Fibroblast of upper back skin (primary cell): ENCODE results near the gene BACH2.
A peak's percentile ranks its signal among the peaks of the same experiment; 100 is the strongest.
"Not testable (repeated sequence)": the region's sequence is repeated elsewhere in the genome, so short reads cannot be mapped to it uniquely, and the experiment has no call there.

Experiments used
- DNase-seq: peaks from one replicate; pipeline ENCODE4 v3.0.0-alpha.2; 2013

Gene BACH2

DNA sequence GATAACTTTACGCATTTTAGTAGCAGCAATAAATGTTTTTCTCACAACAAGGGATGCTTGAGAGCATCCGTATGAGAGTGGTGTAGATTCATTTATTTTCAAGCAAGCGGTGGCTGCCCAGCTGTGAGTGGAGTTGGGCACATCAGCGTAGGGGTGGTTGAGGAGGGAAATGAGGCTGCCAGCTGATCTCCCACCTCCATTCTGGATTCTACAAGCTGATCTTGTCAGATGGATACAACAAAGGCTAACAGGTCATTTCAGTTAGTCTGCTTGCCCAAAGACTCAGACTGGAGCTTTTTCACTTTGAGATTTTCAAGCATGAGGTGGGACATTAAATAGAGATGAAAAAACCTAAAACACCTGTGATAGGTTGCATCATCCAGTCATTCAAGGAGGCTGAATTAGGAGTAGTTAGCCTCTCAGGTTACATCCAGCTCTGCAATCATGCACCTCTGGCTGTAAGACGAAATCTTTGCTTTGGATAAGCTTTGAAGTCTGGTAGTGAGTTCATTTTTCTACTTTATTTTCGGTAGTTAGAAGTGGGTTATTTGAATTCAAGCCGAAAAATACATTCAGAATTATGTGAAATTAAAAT, 1.9 kb upstream of the BACH2 start:
- DNase-seq = no peak

DNA sequence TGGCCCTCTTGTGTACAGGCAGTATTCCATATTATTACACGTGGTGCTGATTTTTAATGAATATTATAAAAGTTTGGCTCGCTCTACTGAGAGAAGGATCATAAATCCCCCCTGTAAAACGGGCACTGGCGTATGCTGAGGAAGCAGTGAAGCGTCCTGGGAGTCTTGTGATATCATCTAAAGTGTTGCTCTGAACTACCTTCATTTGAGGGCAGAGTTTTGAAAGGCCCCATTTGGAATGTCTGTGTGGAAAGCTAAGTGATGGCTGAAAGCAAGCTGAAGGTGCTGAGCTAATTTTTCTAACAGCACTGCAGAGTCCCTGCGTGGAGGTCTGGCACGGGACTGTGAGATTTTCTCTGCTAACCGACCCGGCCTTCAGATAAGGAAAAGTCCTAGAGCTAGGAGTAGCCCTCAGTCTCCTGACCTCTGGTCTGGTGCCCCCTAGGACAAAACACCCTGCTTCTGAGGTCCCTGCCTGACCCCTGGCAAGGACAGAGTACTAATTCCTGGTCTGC, 1.3 kb upstream of the BACH2 start:
- DNase-seq = no peak

DNA sequence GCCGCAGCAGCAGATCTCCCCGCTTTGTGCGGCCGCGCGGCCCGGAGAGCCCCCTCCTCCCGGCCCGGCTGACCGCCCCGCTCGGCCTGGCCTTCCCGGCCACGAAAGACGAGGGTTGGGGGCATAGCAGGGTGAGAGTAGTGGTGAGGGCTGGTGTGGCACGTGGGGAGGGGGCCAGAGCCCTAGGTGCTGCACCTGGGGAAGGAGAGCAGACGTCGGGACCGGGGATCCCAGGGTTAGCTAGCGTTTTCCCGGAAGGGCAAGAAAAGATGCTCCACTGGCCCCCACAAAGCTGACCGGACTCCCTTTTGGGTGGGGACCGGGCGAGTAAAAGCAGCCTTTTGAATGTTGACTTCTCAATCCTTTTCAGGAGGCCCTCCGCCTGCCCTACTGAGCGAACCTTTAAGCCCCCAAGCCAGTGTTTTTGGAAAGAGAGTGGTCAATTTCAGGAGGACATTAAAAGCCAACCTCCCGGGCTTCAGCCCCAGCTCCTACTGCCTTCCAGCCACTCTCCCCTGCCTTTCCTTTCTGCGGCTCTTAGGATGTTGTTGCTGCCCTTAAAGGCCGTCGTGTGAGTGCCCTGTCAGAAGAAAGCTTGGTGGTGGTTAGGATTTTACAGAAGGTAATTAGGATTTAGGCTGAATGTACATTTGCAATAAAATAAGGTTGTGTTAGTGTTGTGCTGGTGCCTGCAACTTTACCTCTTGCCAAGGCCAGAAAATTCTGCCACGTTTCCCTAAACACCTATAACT, 648 bp upstream of the BACH2 start:
- DNase-seq = no peak

DNA sequence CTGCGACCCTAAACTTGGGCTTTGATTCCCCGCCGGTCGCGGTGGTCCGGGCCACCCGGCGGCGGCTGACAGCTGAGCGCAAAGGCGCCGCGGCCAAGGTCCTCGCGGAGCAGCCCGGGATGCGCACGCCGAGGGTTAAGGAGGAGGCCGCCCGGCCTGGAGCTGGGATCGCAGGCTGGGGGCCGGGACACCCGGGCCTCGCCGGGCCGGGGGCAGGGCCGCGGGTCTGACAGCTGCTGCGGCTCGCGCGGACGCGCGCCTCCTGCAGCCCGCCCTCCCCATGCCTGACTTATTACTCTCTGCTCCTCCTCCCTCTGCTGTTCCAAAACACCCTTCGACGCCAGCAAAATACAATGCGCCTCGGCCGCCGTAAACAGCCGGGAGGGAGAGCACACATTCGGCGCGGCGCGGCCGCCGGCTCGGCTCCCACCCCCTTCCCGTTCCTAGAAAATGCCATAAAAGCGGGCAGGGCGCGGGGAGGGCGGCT, 746 bp downstream of the BACH2 start:
- peak; percentile 65 for DNase-seq

DNA sequence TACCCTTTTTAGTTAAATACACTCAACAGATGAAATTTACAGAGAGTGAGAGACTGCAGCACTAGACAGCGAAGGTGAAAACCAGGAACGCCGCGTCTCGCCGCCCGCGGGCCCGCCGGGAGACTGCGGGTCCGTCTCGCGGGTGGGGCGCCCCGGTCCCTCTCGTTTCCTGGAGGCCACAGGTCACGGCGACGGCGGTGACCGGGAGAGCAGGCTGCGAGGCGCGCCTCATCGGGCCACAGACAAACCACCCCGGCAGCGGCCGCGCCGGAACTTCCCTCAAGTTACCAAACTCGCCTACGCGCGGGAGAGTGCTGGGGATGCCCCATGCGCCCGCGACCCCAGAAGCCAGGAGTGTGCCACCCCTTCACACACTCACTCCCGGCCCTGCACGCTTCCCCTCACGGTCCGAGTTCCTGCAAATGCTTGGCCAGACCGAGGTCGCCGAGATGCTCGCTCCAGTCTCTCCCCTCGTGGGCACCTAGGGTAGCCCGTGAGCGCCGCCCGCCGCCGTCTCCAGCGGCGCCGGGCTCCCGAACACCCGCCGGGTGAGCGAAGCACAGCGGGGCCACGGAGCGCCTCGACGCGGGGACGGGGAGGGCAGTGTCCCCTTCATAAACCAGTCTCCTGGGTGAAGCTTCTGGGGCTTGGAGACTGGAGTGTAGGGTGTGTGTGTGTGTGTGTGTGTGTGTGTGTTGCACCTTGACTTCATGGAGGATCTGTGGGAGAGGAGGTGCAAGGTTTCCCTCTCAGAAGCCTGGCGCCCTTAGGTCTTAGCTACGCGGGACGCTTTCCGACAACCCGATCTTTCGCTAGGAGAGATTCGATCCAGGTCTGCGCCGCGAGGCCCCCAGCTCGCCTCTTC, 1.4 kb downstream of the BACH2 start:
- DNase-seq = peak; percentile 32

DNA sequence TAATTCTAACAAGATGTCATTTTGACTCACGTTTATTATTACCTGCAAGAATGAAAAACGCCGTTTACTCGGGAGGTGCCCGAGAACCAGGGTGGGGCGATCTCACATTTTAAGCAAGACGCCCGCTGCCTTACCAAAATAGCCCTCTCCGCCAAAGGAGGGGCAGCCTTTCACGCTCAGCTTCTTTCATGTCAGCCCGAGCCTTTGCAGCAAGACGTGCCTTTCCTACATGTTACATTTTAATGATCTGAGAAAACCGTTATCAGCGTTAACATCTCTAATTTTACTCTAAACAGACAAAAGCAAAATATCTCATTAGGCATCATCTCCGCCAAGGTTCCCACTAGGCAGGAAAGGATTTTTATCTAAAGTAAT, 2.0 kb downstream of the BACH2 start:
- no peak for DNase-seq

DNA sequence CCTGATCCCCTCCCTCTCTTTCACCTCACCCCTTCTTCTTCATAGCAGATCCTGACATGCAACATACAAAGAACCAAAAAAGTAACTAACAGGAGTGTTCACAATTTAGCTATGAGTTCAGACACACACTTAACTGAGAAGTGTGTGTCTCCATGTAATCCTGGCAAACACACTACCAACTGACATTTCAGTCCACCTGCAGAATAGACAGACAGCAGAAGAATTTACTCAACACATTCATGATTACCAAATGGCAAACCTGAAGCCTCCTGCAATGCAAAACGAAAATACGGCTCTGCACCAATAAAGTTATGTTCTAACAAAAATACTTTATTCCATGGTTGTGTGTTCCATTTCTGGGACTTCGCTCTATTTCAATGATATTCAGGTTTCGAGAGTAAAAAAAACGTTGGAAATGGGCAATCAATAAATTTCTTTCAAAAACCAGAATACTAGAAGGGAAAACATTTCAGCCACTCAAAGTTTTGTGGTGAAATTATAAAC, 2.6 kb downstream of the BACH2 start:
- DNase-seq = no peak

DNA sequence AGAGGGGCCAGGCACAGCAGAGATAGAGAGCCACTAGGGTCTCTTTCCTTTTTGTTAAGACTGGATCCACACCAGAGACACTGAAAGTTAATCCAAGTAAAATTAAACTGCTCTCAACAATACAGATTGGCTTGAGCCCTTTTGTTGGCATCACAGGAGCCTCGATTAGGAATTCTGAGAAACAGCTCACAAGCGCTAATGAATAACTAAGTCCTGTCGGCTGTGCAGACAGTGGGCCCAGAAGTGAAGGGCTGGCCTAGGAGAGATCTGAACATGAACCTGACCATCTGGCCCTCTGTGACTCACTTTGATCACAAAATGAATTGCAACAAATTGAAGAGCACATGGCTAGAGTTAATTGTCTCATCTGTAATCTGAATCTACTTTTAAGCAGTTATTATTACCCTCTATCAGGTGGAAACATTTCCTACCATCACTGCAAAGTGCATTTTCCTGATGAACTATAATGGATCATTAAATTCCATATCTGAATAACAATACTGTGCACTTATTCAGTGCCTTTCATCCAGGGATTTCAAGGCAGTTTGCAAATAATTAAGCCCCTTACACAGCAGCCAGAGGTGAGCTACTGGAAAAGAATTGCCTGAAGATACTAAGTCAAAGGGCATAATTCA, 3.2 kb downstream of the BACH2 start:
- no peak for DNase-seq

DNA sequence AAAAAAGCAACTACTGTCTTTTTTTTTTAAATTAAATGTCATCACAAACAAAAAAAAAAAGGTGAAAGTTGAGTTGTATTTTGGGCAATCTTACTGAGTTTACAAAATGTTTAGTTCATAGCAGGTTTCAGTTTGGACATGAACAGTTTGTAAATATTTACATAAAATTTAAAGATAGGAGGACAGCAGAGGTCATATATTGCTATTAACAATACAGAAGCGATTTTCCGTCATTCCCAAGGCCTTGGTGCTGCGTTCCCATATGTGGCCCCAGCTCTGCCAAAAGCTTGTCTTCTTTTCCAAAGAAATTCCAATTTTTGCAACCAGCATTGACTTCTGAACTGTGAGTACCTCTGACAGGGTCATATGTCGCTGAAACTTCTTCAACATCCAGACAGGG, 5.1 kb downstream of the BACH2 start:
- no peak for DNase-seq

DNA sequence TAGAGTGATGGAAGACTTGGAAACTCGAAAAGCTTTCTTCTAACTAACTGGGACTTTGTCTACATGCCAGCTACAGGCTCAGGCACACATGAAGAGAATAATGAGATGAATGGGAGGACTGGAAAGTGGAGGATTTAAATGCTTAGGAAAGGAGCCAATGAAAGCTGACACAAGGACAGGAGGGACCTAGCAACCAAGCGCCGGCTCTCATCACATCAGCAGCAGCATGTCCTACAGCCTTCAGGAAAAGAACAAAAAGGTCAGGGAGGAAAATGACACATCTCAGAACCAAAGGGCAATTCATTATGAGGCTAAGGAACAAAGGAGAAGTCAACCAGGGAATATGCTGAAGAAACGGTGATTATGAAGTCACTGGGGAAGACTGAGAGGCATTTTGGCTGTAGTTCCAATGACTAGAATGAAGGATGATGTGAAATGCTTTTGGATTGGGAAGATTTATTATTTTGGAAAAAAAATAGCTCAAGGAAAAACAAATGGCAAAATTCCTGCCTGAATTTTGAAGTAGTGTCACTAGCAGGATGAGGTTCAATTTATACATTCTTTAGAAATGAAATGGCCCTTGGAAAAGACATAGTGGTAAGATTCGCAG, 5.7 kb downstream of the BACH2 start:
- peak; percentile 79 for DNase-seq

DNA sequence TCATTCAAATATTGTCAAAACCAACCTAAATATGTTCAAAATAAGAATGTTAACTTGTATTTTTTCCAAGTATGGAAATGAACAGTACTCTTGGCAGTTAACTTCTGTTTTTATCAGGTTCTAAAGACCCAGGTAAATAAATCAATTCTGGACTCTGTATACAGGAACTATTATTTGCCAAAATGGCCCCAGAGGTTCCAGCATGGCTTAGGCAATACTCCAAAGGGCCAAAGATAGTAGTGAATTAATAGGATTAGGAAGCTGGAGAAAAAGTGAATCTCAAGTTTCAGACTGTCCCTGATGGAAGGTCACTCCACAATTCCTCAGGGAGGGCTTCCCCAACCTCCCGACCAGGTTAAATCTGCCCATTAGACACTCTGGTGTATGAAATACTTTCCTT, 6.7 kb downstream of the BACH2 start:
- DNase-seq = no peak

DNA sequence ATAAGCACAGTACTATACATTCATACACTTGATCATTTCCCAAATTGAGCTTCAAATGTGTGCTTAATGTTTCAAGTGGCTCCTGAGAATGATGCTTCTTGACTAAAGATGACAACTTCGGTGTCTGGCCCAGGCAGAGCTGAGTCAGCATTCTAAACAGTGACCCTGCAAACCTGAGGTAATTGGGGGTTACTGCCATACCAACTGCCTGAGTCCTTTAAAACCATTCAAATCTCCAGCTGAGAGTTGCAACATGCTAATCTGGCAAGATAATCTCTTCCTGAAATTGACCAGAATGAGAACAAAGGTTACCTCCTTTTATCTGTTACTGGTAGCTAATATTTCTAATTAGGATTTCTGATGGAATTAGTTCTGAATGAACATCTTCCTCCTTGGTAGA, 8.2 kb downstream of the BACH2 start:
- DNase-seq = peak; percentile 41

DNA sequence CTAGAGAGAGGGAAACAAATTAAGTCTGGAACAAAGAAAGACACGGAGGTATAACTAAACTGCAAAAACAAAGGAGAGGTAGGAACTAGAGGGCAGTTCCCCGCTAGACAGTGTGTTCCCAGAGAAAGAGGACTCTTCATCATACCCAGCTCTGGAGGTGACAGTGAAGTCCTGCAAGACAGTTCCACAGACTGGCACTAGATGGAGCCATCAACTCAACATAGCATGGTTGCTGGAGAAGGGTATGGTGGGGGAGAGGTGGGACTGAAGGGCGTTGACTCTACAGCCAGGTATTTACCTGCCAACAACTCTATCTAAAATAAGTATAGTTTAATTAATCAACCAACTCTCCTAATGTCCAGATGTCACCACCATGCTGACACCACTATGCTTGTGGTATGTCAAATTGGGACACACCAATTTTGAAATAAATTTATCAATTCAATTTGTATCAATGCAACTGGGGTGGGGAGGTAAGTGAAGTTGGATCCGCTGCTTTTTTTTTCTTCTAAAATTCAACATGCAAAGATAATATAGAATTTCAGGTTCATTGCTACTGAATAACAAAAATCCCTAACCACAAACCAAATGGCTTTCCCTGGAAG, 9.7 kb downstream of the BACH2 start:
- DNase-seq = no peak

DNA sequence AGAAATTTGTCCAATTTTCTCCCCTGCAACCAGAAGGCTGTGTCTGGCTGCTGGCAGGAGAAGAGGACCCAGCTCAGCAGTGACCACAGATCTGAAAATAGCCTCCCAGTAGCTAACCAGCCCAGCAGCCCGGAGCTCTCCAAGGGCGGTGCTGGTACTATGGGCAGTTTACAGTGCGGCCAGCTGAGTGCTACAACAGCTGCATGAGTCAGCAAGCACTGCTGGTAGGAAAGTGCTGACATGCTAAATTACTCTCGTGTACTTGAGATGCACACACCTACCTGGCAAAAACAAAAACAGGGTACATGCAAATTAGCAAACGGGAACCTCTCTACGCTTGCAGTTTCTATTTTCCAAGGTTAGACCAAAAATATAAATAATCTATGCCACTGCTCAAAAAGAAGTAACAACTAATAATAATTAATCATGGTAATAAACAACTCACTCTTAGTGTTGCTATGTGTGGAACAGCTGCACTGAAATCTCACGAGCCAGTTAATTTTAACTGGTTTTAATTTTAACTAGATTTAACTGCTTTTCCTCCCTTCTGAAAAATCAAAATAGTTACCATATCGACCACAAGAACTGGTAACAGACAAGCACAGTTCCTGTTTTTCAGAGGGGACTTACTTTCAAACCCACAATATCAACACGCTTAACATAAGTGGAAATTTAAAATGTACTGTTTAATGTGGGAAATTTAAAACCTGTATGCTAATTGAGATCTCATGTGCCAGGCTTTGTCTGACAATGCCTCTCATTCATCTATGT, 10.8 kb downstream of the BACH2 start:
- peak; percentile 89 for DNase-seq

DNA sequence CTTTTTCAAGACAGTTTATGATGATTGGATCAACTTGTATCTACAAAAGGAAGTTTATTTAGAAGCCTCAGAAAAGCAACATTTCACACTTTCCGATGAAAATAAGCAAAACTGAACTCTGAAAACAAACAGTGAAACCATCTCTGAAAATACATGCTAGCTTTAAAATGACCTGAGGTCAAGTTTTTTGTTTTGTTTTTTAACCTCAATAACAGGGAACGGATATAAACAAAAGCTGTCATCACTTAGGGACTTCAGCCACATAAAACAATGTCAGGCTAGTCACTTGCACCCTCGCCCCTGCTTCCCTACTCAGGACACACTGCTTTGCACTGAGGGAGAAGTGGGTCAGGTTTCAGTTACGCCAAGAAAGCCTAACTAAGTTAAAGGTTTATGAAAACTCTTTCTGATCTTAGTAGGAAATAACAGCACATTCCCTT, 11.6 kb downstream of the BACH2 start:
- no peak for DNase-seq

DNA sequence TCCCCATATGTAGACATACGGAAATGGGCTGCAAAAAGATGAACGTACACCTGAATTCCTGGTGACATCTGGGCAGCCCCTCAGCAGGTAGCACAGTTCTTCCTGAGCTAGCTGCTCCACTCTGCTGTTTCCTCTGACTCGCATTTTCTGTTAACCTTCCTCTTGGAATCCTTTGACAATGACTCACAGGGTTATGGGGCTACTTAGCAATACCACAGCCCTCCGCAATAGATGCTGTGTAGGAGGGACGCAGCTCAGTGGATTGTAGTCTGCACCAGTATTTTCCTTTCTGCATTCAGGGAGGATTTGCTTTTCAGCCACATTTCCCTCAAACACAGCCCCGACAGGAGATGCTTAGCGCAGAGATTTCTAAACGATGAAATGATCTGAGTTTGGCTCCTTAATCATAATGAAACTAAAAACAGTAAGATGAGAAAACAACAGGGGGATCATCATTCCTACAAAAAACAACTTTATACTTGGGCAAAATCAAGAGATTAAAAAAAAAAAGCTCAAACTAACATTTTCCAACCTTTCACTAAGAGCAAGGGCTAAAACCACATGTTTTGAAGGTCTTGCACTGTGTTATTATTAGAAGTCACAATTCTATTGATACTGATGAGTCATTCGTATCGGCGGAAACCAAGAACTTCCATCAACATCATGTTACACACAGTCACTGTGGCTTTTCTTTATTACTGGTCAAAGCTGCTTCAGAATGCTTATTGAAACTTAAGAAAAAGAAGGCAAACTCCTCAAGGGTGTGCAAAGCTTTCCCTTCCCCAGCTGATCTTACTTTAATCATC, 12.2 kb downstream of the BACH2 start:
- DNase-seq = peak; percentile 94

DNA sequence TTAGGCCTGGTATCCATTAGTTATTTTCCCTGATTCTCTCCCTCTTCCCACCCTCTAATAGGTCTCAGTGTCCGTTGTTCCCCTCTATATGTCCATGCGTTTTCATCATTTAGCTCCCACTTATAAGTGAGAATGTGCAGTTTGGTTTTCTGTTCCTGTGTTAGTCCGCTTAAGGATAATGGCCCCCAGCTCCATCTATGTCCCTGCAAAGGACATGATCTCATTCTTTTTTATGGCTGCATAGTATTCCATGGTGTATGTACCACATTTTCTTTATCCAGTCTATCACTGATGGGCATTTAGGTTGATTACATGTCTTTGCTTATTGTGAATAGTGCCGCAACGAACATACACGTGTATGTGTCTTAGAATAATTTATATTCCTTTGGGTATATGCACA, 14.4 kb downstream of the BACH2 start:
- DNase-seq = not testable (repeated sequence)

DNA sequence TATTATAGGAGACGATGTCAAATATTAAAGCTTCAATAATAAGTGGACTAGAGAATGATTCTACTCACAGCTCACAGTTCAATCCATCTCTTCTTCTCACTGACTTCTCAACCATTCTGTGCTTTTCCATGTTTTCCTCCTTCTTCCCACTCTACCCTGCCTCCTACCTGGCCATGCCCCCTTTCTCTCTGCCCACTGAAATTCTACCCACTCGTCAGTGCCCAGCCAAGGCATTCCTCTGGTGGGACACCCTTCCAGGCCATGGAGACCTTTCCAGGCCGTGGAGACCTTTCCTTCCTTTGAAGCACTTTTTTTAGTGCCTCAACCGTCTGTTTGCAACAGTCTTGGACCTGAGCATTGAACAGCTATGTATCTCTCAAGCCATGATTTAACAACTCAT, 18.5 kb downstream of the BACH2 start:
- DNase-seq = no peak

DNA sequence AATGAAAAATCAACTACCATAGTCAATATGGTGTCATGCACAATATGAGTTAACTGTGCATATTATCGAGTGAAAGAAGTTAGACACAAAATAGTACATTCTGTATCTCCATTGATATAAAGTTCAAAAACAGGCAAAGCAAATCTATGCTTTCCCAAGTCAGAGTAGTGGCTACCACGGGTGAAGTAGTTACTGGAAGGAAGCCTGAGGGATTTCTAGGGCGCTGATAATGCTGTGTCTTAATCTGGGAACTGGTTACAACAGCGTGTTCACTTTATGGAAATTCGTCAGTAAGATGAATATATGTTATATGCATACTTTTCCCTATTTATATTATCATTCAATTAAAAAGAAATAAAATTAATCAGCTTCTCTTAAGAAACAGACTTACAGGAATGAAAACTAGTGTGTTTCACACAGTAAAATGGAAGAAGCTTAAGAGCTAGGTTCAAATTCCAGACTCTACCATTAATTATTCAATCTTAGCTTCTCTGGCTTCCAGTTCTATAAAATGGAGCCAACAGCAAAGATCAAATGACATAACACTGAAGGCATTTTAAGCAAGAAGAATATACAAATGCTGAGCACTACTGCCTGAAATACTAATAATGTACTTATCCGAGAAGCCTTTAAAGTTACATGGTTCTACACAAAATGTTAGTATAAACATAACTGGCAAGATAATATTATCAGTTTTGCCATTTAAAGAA, 19.2 kb downstream of the BACH2 start:
- DNase-seq = no peak
